HL-60 (cell line): ENCODE data around the gene SH2D3A.

Experiments used
- DNase-seq, 2 experiments: peaks; one replicate each; pipeline ENCODE4 v3.0.0-alpha.2; 2010 to 2020; ENCODE audit warnings: low read depth in 1 of 2, low spot score in 1 of 2
- H3K27ac ChIP-seq: fragments of 250-450 bp; sonication (Bioruptor Pico); replicated peaks from 2 replicates; pipeline ENCODE4 v1.5.1; 2020; ENCODE audit warnings: mild to moderate bottlenecking, moderate library complexity
- H3K27me3 ChIP-seq: fragments of 250-450 bp; sonication (Bioruptor Pico); 2 replicates; pipeline ENCODE4 v1.5.1; 2021; ENCODE audit warnings: mild to moderate bottlenecking, moderate library complexity; ENCODE audit not compliant: insufficient read depth, poor library complexity, severe bottlenecking
- H3K4me3 ChIP-seq: replicated peaks from 2 replicates; pipeline ENCODE4 v1.5.1; 2011; ENCODE audit warnings: mild to moderate bottlenecking, control low read depth, low read length; ENCODE audit not compliant: insufficient read depth
- GABPA ChIP-seq: IDR thresholded peaks from 2 replicates; pipeline ENCODE4 v1.6.1; 2012; ENCODE audit warnings: low read depth
- POLR2AphosphoS5 ChIP-seq: IDR thresholded peaks from 2 replicates; pipeline ENCODE4 v1.6.1; 2012; ENCODE audit warnings: low read depth
- SPI1 ChIP-seq: IDR thresholded peaks from 2 replicates; pipeline ENCODE4 v1.6.1; 2012; ENCODE audit warnings: low read depth, mild to moderate bottlenecking, borderline replicate concordance
- TF ChIP-seq, protein P1 (sequence below): IDR thresholded peaks from 2 replicates; pipeline ENCODE4 v1.6.1; 2012; ENCODE audit warnings: low read depth; ENCODE audit not compliant: insufficient replicate concordance
- TF ChIP-seq, protein P2 (sequence below): IDR thresholded peaks from one replicate; pipeline ENCODE4 v1.5.1; 2011; ENCODE audit warnings: low read length, control low read depth, inconsistent platforms; ENCODE audit not compliant: insufficient read depth

SH2D3A gene

DNA sequence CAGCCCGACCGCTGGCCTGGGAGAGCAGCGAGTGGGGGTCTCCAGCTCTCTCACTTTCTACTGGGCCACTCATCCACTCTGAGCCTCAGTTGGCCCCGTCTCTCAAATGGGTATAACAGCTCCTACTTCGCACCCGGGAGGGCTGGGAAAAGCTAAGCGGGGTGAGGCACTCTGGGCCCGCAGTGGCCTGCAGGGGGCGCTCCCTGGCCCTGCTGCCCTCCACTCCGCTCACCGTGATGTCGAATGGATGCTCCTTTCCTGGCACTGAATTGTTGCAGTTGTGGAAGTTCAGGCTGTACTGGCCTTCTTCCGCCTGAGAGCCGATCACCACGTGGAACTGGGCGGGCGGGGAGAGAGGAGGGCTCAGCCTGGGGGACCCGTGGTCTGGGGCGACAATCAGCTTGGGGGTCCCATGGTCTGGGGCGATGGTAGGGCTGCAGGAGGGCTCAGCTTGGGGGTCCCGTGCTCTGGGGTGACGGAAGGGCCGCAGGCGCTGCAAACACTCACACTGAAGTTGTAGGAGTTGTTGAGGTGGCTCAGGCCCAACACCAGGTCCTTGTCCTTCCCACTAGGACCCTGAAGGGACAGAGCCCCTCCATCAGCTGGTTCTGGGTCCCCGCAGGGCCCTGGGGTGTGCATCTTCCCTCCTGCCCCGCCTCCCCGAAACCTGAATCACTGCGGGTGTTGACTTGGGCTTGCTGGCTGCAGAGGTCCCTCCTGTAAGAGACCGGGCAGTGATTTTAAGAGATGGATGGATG, 33.7 kb downstream of the SH2D3A start:
- Histone ChIP-seq H3K27ac (no peak overlapping the region), H3K4me3 (no peak overlapping the region), H3K27me3 (no peaks in the 10 kb centered on the region)
- TF ChIP-seq POLR2AphosphoS5 (no peak), SPI1 (no peak), GABPA (no peak)
- TF ChIP-seq, protein P1, sequence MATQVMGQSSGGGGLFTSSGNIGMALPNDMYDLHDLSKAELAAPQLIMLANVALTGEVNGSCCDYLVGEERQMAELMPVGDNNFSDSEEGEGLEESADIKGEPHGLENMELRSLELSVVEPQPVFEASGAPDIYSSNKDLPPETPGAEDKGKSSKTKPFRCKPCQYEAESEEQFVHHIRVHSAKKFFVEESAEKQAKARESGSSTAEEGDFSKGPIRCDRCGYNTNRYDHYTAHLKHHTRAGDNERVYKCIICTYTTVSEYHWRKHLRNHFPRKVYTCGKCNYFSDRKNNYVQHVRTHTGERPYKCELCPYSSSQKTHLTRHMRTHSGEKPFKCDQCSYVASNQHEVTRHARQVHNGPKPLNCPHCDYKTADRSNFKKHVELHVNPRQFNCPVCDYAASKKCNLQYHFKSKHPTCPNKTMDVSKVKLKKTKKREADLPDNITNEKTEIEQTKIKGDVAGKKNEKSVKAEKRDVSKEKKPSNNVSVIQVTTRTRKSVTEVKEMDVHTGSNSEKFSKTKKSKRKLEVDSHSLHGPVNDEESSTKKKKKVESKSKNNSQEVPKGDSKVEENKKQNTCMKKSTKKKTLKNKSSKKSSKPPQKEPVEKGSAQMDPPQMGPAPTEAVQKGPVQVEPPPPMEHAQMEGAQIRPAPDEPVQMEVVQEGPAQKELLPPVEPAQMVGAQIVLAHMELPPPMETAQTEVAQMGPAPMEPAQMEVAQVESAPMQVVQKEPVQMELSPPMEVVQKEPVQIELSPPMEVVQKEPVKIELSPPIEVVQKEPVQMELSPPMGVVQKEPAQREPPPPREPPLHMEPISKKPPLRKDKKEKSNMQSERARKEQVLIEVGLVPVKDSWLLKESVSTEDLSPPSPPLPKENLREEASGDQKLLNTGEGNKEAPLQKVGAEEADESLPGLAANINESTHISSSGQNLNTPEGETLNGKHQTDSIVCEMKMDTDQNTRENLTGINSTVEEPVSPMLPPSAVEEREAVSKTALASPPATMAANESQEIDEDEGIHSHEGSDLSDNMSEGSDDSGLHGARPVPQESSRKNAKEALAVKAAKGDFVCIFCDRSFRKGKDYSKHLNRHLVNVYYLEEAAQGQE = no peak
- TF ChIP-seq, protein P2, sequence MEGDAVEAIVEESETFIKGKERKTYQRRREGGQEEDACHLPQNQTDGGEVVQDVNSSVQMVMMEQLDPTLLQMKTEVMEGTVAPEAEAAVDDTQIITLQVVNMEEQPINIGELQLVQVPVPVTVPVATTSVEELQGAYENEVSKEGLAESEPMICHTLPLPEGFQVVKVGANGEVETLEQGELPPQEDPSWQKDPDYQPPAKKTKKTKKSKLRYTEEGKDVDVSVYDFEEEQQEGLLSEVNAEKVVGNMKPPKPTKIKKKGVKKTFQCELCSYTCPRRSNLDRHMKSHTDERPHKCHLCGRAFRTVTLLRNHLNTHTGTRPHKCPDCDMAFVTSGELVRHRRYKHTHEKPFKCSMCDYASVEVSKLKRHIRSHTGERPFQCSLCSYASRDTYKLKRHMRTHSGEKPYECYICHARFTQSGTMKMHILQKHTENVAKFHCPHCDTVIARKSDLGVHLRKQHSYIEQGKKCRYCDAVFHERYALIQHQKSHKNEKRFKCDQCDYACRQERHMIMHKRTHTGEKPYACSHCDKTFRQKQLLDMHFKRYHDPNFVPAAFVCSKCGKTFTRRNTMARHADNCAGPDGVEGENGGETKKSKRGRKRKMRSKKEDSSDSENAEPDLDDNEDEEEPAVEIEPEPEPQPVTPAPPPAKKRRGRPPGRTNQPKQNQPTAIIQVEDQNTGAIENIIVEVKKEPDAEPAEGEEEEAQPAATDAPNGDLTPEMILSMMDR = no peak
- DNase-seq = no peak

DNA sequence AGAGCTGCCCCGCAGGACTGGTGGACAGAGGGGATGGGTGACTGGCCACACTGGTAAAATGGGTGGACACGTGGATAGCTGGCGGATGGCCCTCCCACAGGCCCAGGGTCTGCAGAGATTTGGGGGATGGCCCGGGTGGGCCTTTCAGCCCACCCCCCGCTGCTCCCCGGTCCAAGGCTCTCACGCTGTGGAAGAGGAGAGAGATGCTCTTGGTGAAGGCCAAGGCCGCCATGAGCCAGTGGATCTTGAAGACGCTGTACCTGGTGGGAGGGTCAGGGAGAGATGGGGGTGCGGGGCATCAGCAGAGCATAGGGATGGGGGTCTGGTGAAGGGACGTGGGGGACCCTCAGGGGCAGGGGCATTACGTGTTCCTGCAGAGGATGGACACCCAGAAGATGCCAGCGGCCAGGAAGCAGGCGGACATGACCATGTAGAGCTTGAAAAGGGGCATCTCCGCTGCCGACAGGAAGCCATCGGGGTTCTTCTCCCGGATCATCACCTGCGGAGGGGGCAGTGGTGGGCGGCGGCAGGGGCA, 34.4 kb downstream of the SH2D3A start:
- no peak for DNase-seq
- TF ChIP-seq, protein P1 = no peak
- TF ChIP-seq, protein P2 = no peak
- no peaks in the 10 kb centered on the region for H3K27me3 ChIP-seq
- H3K4me3 ChIP-seq = no peak overlapping the region
- H3K27ac ChIP-seq = no peak overlapping the region

DNA sequence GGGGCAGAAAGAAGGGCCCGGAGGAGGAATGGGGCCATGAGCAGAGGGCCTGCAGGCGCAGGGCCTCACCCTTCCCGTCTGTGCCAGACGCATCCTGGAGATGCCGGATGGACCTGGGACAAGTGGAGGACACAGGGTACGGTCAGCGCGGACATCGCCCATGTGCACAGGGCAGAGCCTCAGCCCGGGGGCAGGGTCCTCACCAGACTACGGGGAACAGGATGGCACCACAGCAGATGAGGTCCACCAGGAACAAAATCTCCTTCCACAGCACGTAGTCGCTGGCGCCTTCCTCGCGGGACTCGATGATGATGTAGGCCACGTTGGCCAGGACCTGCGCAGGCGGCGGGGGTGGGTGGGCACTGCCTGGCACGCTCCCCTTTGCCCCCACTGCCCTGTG, 35.4 kb downstream of the SH2D3A start:
- TF ChIP-seq GABPA (no peak), SPI1 (no peak), POLR2AphosphoS5 (no peak)
- TF ChIP-seq, protein P2 = no peak
- TF ChIP-seq, protein P1 = no peak
- no peak for DNase-seq
- Histone ChIP-seq H3K4me3 (no peak overlapping the region), H3K27me3 (no peaks in the 10 kb centered on the region), H3K27ac (no peak overlapping the region)
